Hepatic stellate cell (primary cell): ENCODE measurements around the gene RBM15B.
"Not testable (repeated sequence)": the region's sequence is repeated elsewhere in the genome, so short reads cannot be mapped to it uniquely, and the experiment has no call there.

Experiments
- DNase-seq: peaks from one replicate; pipeline ENCODE4 v3.0.0; 2011; ENCODE audit warnings: low spot score

The RBM15B gene, protein sequence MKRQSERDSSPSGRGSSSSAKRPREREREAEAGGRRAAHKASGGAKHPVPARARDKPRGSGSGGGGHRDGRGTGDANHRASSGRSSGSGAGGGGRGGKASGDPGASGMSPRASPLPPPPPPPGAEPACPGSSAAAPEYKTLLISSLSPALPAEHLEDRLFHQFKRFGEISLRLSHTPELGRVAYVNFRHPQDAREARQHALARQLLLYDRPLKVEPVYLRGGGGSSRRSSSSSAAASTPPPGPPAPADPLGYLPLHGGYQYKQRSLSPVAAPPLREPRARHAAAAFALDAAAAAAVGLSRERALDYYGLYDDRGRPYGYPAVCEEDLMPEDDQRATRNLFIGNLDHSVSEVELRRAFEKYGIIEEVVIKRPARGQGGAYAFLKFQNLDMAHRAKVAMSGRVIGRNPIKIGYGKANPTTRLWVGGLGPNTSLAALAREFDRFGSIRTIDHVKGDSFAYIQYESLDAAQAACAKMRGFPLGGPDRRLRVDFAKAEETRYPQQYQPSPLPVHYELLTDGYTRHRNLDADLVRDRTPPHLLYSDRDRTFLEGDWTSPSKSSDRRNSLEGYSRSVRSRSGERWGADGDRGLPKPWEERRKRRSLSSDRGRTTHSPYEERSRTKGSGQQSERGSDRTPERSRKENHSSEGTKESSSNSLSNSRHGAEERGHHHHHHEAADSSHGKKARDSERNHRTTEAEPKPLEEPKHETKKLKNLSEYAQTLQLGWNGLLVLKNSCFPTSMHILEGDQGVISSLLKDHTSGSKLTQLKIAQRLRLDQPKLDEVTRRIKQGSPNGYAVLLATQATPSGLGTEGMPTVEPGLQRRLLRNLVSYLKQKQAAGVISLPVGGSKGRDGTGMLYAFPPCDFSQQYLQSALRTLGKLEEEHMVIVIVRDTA

DNA sequence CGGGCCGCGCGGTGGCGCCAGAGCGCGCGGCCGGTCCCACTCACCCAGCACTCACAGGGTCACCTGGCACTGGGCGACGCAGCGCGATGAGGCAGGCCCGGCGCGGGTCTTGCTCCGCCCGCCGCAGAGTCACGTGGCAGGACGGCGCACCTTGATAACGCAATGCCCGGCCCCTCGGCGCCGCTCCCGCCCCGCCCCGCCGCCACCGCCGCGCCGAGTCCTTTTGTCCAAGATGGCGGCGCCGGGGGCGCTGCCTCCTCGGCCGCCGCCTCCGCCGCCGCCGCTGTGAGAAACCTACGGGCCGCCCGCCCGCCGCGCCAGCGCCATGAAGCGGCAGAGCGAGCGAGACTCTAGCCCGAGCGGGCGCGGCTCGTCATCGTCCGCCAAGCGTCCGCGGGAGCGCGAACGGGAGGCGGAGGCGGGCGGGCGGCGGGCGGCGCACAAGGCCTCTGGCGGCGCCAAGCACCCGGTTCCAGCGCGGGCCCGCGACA, at the start of gene RBM15B:
Gene RBM15B, plus strand, starts transcription at position 211 of the 491 bp plus-strand sequence. Its CDS starts 115 bp downstream, at position 326.
- DNase-seq: peak; percentile 98

DNA sequence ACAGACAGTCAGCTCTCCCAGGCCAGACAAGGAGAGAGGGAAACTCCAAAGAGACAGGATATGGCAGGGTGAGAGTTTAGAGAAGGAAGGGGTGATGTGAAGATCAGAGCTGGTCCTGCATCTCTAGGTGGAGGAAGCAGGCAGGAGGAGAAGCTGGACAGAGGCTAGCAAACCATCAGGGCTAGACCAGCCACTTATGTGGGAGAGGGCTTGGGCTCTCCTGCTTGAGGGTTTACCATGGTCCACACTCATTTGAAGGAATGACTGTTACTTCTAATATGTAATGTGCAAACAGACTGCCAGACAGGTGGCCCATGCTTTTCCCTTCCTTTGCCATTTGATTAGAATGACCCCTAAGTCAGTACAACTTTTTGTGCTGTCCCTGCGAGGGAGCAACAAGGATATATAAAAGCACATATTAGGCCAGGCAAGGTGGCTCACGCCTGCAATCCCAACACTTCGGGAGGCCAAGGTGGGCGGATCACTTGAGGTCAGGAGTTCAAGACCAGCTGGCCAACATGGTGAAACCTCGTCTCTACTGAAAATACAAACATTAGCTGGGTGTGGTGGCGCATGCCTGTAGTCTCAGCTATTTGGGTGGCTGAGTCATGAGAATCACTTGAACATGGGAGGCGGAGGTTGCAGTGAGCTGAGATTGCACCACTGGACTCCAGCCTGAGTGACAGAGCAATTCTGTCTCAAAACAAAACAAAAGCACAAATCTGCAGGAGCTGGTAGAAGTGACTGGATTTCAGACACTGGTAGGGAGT, 47.0 kb upstream of the RBM15B start:
- no peak for DNase-seq

DNA sequence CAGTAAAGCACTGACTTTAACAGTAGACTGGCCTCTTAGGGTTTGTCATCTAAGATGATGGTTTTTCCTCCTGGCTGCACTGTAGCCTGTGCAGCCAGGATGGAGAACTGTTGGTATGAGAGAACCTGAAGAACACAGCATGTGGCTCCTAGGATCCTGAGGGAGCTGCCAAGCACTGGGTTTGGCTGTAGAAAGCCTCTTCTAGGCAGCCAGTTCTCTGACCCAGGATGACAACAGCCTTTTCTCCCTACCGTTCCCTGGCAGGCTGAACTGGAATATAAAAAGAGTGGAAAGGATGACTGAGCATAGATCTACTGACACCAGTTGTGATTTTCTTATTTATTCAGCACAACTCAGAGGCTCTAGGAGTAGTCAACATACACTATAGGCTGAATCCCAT, 40.3 kb upstream of the RBM15B start:
- DNase-seq: no peak

DNA sequence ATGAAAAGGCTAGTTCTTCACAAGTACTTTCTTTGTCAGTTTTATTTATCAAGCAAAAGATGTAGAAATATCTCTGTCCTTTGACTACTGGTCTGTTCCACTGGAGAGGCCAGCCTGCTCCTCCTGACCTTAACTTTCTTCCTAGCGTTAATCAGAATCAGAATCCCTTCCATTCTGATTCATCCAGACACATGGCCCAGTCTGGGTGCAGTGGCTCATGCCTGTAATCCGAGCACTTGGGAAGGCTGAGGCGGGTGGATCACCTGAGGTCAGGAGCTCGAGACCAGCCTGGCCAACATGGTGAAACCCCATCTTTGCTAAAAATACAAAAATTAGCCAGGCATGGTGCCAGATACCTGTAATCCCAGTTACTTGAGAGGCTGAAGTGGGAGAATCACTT, 38.0 kb upstream of the RBM15B start:
- no peak for DNase-seq

DNA sequence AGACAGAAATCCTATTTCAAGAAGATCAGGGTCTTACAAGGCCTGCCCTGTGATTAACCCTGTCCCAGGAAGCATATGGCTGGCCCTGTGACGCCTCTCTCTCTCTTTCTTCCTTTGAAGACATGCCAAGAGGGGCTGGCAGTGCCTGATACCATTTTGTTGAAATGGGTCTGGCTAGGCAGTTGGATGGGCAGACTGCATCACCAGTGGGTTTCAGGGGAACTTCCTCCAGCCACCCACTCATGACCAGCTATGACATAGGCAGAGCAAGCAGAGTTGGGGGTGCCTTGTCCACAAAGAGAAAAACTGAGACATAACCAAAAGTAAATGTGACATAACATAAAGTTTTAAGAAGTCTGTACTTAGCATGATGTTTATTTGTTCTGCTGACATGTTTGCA, 37.4 kb upstream of the RBM15B start:
- DNase-seq: no peak

DNA sequence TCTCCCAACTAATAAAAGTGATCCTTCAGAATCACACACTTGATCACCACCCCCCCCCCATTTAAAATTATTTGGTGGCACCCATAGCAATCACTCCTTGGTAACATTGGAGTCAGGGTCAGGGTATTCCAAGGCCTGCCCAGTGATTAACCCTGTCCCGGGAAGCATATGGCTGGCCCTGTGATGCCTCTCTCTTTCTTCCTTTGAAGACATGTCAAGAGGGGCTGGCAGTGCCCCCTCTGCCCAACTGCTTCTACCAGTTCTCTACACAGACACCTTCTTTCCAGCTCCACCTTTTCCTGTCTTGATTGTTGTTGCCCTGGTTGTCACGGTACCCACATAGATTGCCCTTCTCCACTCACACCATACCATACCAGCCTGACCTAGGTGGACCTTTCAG, 36.9 kb upstream of the RBM15B start:
- DNase-seq: no peak

DNA sequence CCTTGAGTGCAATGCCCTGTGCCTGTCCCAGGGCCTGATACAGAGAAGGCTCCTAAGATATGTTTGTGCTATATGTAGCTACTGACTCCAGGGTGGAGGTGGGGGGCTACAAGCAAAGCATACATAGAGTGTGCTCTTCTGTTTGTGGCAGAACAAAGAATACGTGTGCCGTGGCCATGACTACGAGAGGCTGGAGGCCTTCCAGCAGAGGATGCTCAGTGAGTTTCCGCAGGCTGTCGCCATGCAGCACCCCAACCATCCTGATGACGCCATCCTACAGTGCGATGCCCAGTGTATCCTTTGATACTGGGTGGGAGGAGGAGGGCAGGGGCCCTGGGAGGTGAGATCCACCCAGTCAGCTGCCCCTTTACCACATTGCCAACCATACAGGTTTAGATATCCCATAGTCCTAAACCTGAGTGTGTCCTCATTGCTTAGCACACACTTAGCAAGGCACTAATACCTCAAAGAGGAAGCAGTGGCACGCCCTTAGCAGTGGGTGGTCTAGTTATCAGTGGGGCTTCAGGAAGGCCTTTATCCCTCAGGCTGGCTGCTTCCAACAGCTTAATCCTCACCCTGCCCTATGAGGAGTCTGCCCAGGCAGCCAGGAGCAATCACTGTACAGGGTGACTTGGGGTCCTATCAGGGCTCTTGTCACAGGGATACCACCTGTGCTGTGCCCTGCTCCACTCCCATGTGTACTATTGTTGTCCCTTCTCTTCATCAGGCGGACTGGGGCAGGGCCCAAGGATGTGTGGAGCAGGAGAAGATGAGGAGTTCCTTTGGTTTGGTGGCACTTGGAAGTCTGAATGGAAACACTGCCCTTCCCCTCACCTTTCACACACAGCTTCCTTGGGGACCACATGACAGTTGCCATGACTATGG, 36.1 kb upstream of the RBM15B start:
- no peak for DNase-seq

DNA sequence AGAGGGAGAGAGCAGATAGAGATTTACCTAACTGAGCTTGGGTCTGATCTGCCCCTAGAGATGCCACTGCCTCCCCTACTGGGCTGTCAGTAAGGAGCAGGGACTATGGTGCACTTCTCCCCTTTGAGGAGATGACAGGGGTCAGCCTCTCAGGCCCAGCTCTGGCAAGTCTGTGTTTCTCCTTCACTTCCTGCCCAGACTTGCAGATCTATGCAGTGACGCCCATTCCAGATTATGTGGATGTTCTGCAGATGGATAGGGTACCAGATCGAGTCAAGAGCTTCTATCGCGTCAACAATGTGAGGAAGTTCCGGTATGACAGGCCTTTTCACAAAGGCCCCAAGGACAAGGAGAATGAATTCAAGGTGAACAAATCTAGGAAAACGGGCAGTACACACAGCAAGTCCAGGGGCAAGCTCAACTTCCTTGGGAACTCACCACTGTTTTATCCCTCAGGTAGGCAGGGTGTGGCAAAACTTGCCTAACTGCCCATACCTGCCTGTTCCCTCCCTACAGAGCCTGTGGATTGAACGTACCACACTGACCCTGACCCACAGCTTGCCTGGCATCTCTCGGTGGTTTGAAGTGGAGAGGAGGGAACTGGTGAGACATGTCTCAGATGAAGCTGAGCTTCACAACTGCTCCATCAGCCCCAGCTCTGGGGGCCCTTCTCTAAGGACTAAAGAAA, 35.0 kb upstream of the RBM15B start:
- no peak for DNase-seq

DNA sequence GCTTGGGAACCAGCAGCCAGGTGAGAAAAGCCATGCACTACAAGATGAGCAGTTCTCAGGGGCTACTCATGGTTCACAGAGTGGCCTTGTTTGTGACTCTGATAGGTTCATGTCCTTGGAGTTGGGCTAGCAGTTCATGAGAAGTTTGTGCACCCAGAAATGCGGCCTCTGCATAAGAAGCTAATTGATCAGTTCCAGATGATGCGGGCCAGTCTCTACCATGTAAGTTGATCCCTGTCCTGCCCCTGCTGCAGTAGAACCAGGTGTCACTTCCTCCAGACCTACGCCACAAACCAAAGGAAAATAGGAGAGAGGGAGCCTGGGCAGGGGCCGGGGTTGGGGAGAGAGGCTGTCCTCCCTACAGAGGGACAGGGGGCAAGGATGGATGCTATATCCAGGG, 33.2 kb upstream of the RBM15B start:
- no peak for DNase-seq

DNA sequence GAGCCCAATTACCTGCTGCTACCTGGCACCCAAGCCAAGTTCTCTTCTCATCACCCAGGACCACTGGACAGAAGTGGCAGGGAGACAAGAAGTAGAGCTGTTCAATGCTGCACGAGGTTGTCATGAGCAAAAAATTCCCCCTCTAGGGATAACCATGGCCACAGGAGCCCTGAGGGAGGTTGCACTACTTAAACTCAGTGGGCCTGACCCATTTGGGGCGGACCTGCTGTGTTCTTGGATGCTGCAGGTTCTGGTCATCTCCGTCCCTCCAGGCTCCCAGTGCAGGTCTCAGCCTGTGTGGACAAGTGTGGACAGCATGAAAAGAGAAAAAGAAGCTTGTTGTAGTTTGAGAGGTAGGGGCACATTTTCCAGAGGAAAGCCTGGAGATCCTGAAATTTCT, 32.1 kb upstream of the RBM15B start:
- no peak for DNase-seq

DNA sequence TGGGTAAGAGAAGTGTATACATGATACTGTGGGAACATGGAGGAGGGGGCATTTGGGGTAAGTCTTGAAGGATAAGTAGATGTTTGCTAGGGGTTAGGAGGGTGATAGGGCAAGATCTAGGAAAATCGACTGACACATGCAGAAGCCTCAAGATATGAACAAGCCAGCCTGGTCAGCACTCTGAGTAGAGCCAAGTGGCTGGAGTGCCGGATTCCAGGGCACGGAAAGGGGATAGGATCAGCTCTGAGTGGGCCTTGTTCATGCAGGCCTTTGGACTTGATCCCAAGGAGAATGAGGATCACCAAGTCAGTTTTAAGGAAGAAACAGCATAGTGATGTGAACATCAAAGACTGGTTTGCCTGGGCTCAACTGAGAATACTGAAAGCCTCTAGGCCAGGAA, 30.3 kb upstream of the RBM15B start:
- DNase-seq: no peak

DNA sequence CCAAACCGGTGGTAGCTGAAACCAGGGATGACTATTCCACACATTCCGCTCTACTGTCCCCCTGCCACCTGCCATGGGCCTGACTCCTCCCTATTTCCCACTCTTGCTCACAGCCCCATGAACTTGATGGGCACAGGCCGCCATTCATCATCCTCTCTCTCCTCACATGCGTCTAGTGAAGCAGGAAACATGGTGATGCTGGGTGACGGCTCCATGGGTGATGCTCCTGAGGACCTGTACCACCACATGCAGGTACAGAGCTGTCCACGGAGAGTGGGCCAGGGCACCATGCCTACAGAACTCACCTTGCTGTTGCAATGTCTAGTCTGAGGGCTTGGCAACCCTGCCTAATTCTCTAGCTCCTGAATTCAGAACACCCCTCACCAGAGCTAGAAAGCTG, 29.3 kb upstream of the RBM15B start:
- DNase-seq: no peak

DNA sequence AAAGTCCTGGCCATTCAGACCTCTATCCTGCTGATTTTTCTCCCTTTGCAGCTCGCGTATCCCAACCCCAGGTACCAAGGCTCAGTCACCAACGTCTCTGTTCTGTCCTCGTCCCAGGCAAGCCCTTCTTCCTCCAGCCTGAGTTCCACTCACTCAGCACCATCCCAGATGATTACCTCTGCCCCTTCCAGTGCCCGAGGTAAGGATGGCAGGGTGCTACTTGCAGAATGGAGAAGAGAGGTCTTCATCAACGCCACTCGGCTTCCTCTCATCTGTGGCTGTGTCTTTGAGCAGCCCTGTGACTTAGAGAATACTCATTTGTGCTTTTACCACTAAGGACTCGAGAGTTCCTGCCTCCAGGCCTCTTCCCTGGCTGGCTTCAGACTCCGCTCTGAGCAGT, 28.6 kb upstream of the RBM15B start:
- DNase-seq: no peak

DNA sequence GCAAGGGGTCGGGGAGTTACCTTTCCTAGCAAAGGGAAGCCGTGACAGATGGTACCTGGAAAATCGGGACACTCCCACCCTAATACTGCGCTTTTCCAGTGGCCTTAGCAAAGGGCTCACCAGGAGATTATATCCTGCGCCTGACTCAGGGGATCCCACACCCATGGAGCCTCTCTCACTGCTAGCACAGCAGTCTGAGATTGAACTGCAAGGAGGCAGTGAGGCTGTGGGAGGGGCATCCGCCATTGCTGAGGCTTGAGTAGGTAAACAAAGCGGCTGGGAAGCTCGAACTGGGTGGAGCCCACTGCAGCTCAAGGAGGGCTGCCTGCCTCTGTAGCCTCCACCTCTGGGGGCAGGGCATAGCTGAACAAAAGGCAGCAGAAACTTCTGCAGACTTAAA, 22.8 kb upstream of the RBM15B start:
- DNase-seq: not testable (repeated sequence)

DNA sequence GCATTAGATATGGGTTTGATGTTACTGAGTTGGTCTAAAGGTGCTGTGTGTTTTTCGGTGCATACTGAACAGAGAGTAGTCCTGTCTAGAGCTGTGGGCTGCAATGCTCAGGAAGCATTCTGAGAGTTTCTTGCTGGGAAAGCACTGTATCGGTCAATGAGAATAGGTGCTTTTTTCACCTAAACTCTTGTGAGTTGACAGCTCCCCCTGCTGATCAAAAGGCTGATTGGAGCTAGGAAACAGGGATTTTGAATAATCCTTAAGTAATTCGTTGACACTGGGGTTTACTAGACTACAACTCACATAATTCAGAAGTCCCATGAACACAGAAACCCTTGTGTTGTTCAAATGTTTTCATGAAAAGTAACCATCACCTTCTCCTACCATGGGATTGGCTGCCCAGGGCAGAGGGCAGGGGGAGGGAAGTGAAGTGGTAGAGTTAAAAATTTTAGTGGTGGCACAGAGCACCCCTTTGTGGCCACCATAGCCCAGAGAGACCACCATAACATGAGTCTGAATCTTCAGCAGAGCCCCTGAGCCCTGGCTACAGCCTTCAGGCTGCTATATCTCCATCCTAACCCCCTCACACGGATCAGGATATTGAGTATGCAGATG, 19.0 kb upstream of the RBM15B start:
- DNase-seq: peak; percentile 57

DNA sequence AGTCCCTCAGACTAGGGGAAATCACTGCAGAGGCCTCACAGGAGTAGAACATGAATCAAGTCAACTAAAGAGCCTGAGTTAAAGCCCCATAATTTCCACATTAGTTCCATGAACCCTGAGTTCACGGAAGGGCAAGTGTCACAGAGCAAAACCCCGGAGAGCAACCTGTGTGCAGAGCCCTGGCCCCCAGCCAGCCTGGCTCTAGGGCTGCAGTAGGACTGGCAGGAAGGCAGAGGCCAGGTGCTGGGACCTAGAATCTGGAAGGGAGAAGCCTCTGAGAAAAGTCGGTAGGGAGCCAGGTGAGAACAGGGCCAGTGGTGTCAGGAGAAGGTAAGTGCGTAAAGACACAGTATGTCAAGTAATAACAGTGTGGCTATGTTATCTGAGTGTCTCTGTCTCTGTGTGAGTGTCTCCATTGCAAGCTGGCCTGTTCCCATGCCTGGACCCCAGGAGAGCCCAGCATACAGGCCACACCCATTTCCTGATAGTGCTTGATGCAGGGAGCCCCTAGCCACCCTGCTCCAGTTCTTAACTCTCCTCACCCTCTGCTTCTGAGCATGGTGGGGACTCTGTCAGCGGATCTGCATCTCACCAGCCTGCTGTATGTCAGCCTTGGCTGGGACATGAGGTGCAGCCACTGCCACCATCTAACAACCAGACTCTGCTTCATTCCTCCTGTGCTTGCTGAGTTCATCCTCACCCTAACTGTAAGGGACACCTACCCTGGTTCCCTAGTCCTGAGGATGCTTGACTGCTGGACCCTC, 17.2 kb upstream of the RBM15B start:
- DNase-seq: no peak

DNA sequence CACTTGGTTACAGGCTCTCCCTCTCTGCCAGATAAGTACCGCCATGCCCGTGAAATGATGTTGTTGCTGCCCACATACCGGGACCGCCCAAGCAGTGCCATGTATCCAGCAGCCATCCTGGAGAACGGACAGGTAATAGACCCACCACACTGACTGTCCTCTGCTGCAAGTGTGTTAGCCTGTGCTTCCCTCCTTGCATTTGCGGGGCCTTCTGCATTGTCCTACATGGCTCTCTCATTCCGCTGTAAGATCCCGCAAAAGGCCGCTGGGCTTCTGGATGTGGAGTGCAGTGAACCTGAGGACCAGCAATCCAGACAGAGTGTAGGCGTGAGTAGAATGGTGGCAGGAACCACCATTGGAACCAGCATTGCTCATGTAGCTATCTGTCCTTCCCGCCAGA, 16.6 kb upstream of the RBM15B start:
- no peak for DNase-seq

DNA sequence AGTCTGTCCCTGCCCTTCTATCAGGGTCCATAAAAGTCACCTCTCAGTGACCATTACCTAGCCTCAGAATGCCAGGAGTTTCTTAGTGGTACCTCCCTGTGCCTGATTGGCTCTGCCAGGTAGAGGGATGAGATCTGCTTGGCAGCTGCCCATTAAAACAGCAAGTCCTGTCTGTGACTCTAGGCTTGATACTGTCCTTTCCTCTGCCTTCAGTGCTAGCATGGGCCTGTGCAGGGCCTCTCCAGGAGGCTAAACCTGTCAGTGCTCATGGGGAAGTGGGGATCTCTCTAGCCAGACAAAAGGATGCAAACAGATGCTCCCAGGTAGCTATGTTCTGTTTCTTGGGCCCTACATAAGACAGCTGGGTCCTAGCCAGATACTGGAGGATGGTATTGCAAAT, 15.9 kb upstream of the RBM15B start:
- DNase-seq: no peak

DNA sequence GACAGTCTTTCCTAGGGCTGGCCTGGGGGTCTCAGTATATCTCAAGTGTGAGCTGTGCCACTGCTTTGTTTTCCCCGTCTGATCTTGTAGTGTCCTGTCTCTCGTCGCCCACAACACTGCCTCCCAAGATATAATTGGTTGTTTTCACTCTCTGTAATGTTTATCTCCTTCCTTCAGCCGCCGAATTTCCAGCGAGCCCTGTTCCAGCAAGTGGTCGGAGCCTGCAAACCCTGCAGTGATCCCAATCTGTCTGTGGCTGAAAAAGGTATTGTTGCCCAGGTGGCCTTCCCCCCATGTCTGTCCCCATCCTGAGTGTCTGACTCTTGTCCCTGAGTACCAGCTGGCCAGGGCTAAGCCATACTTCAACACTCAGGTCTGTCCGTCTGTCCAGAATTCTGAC, 15.5 kb upstream of the RBM15B start:
- no peak for DNase-seq

DNA sequence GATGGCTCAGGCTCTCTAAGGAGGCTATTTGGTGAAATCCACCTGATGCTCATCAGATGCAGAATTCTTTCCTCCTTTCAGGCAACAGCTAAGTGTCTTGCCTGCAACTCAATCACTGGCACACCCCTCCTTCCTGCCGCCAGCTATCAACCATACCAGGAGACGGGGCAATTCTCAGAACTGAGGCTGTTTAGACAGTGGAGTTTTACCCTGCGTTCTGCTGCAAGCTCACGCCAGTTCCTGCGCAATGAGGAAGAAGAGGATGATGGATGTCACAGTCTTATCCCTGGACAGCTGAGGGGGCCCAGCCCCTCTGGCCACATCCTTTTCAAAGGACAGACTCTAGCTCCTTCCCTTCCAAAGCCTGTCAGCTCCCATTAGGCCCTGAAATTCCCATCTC, 13.0 kb upstream of the RBM15B start:
- DNase-seq: no peak
